ENCODE data around the gene SCMH1.
"Not testable (repeated sequence)": the region's sequence is repeated elsewhere in the genome, so short reads cannot be mapped to it uniquely, and the experiment has no call there.

Gene SCMH1

DNA sequence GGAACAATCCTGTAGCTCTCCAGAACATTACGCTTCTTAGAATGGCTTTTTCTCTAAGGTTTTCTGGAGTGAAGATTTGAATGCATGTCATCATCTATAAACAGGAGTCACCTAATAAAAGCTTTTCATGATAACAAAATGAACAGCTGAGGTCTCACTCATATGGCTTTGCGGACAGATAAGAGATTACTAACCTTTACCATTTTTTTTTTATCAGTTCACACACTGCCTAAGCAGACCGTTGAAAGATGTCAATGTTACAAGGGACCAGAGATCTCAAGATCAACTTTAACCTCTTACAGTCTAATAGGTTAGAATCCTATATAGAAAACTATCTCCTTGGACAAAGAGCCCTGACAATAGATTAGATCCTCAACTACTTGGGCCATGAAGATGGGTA is 41.4 kb downstream of the SCMH1 start:
- DNase-seq: no peak

DNA sequence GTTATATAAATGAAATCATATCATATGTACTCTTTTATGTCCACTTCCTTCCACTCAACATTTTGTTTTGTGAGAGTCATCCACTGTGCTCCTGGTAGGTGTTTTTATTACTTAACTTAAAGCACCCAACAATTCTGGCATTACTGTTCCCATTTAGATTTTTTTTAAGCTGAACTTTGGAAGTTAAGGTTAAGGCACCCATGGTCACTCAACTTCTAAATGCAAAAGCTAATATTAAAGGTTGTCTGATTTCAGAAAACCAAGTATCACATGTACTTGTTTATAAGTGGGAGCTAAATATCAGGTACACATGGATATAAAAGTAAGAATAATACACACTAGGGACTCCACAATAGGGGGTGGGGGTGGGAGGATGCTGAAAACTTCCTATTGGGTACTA is 42.7 kb downstream of the SCMH1 start:
- no peak for DNase-seq

DNA sequence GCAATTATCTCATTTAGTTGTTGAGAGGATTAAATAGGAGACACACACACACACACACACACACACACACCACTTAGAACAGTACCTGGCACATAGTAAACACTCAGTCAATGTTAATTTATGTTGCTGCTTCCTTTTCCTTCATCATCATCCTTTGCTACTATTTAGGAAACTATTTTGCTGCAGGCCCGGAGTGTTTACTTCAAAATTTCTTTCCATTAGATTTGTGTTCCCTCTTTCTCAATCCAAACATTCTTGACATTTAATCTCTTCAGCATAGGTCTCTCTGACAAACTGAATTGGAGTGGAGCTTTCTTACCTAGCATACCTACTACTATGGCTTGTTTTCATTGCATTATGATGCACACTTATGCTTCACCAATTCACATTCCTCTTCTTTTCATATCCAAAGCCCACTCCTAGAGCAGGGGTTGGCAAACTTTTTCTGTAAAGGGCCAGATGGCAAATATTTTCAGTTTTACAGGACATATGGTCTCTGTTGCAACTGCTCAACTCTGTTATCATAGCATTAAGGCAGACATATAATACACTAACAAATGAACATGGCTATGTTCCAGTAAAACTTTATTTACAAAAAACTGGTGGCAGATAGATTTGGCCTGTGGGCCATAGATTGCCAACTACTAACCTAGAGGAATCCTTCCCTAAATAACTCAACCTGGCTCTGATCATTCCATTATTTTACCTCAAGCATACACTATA is 49.5 kb downstream of the SCMH1 start:
- DNase-seq: no peak

DNA sequence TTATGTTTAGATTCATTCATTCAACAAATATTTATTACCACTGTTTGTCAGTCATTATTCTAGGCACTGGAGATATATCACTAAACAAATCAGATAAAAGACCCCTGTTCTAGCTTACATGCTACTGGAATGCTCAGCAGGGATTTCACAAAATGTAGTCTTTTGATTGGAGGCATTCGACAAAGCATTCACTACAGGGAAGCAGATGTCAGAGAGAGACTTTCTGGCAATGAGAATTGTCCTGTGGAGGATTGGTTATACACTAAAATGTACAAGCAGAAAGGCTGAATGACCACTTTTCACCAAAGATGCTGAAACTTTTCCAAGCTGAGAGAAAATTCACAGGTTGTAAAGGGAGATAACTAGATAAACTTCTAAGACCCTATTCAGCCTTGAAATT is 57.7 kb downstream of the SCMH1 start:
- no peak for DNase-seq

DNA sequence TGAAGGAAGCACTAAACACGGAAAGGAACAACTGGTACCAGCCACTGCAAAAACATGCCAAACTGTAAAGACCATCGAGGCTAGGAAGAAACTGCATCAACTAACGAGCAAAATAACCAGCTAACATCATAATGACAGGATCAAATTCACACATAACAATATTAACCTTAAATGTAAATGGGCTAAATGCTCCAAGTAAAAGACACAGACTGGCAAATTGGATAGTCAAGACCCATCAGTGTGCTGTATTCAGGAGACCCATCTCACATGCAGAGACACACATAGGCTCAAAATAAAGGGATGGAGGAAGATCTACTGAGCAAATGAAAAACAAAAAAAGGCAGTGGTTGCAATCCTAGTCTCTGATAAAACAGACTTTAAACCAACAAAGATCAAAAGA is 63.9 kb downstream of the SCMH1 start:
- not testable (repeated sequence) for DNase-seq

DNA sequence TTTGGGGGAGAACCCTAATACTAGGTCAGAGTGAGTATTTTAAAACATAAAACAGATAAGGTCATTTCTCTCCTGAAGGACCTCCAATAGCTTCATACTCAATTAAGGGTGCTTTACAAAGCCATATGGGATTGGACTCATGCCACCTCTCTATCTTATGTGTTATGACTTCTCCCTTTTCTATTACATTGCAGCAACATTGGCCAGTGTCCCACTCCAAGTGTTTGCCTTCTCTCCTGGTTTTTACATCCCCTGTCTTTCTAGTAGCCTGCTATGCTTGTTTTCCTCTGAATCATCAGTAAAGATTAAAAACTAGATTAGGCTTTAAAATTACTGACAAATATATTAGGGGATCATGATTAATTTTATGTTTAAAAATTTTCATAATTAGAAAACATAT is 66.6 kb downstream of the SCMH1 start:
- DNase-seq: no peak

DNA sequence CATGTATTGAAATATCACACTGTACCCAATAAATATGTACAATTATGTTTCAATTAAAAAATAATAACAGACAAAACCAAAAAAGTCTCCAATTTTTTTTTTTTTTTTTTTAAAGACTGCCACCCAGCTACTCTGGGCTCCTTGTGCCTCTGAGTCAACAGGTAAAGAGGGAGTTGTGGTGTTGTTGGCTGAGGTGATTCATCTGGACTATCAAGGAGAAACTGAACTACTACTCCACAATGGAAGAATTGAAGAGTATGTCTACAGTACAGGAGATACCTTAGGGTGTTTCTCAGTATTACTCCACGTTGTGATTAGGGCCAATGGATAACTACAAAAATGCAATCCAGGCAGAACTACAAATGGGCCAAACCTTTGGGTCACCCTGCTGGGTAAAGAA is 67.9 kb downstream of the SCMH1 start:
- no peak for DNase-seq

DNA sequence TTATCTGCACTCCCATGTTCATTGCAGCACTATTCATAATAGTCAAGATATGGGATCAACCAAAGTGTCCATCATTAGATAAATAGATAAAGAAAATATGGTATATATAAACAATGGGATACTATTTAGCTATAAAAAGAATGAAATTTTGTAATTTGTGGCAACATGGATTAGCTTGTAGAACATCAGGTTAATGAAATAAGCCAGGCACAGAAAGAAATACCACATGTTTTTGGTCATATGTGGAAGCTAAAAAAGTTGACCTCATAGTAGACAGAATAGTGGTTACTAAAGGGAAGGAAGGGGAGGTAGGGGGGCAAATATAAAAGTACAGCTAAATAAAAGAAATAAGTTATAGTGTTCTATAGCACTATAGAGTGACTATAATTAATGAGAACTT is 68.5 kb downstream of the SCMH1 start:
- no peak for DNase-seq

DNA sequence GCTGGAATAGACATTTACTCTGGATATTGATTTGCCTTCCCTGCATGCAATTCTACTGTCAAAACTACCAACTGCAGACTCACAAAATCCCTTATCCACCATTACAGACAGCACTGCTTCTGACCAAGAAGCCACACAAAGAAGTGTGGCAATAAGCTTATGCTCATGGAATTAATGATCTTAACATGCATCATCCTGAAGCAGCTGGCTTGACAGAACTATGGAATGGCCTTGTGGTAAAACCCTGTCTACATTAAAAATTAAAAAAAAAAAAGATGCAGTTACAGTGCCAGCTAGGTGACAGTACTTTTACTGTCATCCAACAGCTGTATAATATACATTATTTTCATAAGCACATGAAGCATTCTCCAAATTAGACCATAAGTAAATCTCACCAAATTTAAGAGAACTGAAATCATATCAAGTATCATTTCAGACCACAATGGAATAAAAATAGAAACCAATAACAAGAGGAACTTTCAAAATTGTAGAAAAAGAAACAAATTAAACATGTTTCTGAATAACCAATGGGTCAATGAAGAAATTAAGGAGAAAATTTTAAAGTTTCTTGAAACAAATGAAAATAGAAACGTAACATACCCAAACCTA is 70.7 kb downstream of the SCMH1 start:
- no peak for DNase-seq

DNA sequence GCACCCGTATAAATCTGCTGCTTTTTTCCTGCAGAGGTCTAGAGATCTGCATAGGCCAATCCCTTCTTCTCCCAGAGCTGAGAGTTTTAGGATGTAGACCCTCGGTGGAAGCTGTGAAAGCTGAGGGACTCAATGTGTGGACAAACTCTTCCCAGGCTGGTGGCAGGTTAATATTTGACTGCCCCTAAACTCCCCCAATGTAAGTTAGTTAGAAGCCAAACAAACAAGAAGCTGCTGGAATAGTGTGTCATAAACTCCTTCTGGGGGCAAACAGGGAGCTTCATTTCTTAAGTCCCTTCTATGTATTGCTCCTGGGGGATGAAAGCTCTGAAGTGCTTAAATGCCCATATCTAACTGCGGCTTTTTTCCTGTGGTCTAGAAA is 72.3 kb downstream of the SCMH1 start:
- DNase-seq: no peak

DNA sequence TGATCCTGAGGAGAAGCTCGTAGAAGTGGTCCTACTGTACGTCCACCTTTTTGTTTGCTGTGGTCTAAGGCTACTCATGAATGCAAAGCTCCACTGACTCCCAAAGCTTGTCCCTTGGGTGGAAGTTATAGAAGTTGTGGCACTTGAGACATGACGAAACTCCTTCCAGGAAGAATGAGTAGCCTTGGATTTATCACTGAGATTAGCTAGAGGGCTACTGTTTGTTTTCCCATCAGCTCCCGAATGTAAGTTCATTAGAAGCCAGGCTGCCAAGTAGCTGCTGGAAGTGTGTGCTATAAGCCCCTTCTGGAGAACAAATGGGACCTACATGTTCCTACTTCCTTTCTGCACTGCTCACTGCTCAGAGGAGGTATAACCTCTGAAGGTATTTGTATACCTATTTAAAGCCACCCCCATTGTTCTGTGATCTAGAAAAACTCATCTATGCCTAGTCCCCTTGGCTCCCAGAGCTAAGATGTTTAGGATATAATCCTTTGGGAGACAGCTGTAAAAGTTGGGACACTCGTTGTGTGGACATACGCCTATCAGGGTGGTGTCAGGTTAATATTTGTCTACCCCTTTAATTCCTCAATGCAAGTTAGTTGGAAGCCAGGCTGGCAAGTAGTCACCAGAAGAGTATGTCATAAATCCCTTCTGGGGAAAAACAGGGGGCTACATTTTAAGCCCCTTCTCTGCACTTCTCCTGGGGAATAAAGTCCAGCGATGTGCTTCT is 72.9 kb downstream of the SCMH1 start:
- no peak for DNase-seq

DNA sequence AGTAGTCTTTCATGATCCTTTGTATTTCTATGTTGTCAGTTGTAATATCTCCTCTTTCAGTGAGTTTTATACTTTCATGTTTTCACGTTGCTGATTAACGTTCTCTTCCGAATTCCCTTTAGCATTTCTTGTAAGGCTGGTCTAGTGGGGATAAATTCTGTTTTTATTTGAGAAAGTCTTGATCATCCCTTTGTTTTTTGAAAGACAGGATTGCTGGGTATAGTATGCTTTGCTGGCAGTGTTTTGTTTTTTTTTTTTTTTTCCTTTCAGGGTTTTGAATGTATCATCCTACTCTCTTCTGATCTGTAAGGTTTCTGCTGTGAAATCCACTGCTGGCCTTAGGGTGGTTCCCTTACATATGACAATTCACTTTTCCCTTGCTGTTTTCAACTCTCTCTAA is 74.4 kb downstream of the SCMH1 start:
- no peak for DNase-seq

DNA sequence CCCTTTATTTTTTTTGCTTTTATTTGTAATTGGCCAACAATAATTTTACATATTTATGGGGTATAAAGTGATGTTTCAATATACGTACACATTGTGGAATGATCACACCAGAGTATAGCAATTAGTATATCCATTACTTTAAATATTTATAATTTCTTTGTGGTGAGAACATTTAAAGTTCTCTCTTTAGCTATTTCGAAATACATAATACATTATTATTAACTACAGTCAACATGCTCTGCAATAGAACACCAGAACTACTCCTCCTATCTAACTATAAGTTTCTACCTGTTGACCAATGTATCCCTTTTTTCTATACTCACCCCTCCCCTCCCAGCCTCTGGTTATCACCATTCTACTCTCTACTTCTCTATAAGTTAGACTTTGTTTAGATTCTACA is 77.4 kb downstream of the SCMH1 start:
- no peak for DNase-seq

DNA sequence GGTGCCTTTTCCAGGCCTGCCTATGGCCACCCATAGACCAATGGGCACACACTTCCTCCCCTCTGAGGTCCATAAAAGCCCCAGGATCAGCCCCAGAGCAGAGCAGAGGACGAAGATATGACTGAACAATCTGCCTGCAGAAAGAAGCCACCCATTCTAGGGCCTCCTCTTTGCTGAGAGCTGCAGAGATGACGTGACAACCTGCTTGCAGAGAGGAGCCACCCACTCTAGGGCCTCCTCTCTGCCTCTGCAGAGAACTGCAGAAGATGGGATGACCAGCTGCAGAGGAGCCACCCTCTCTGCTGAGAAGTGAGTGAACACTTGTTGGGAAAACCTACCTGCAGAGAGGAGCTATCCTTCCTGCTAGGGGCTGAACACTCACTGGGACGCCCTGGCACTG is 79.7 kb downstream of the SCMH1 start:
- no peak for DNase-seq

DNA sequence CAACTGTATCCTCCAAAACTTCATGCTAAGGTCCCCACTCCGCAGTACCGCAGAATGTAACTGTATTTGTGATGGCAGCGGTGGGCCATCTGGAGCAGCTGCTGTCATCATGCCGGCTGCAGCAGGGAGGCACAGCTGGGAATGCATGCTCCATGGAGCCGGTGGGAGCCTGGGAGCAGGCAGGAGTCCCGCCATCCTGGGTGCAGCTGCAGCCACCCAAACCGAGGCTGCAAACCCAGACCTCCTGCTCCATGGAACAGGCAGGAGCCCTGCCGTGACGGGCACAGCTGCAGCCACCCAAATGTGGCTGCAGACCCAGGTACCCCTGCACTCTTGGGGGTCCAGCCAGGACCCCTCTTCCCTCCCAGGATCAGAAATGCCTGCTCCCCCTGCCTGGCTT is 80.3 kb downstream of the SCMH1 start:
- no peak for DNase-seq

DNA sequence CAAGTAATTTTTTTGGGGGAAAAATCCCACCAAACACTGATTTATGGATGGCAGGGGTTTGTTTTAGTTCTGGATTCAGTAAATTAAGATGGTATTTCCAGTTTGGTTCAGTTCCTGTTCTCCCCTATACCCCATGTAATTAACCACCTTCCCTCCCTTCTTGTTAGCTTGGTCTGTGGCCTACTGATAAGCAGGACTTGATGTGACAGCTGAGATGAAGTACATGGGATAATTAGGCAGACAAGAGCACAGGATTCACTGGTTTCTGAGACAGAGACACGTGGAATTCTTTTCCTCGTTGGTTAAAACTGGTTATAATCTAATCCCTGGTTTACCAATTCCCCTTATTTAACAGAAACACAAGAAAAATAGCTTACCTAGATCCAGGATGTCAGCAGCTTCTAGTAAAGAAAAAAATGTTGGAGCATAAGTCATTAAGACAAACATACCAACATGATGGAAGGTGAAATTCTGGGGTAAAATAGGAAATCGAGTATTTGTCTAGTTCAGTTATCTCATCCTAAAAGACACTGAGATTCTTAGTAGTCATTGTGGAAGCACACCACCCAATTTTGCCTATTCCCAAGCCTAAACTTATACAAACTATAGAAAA is 81.5 kb downstream of the SCMH1 start:
- DNase-seq: no peak

DNA sequence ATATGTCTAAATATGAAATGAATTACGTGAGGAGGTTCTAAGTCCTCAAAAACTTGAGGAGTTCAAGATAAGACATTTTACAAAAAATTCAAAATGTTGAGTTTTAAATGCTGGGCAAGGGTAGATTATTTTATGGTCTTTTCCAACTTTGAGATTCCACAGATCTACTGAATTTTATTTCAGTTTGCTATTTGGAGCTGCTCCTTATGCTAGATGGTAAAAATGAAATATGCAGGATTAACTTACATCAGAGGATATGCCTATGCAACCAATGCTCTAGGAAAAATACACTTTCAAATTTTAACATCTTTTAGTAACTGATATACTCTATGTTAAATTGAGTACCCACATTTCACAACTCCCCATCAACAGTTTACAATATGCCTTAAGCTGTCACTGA is 83.1 kb downstream of the SCMH1 start:
- DNase-seq: no peak

DNA sequence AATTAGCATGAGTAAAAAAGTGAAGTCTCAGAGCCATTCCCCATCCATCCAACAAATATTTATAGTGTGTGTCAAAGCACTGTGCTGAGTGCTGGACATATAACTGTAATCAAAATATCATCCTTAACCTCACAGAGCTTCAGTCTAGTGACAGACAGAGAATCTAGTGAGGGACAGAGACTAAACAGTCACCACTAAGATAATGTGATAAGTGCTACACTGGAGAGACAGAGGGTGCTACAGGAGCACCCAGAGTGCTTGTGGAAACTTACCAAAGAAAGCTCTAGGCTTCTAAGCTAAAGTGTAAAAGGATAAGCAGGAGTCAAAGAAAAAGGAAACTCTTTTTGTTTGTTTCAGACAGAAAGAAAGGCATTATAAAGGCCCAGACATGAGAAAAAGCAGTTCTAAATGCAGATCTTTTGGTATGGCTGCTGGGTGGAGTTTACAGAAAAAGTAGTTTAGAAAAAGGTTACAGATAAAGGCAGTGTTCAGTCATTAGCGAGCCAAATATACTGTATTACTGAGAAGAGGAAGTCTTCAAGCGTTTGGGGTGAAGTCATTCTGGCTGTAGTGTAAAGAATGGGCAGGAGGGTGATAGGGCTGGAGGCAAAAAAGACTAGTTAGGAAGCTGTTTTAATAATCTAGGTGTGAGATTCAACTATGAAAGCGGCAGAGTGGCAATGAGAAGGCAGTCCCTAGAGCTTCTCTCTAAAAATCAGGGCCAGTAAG is 83.8 kb downstream of the SCMH1 start:
- no peak for DNase-seq

DNA sequence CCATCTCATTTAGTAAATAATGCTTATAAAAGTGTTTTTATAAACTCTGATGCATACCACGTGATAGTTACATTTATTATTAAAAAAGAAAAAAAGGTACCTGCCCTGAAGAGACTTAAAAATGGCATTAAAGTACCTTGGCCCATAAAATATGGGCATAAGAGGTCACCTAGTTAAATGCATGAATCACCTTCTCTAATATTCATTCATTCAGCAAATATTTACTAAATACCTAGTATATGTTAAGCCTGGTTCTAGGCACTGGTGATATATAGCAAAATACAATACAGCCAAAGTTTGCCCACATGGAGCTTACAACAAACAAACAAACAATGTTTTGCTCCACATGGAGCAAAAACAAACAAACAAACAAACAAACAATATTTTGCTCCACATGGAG is 87.0 kb downstream of the SCMH1 start:
- no peak for DNase-seq

DNA sequence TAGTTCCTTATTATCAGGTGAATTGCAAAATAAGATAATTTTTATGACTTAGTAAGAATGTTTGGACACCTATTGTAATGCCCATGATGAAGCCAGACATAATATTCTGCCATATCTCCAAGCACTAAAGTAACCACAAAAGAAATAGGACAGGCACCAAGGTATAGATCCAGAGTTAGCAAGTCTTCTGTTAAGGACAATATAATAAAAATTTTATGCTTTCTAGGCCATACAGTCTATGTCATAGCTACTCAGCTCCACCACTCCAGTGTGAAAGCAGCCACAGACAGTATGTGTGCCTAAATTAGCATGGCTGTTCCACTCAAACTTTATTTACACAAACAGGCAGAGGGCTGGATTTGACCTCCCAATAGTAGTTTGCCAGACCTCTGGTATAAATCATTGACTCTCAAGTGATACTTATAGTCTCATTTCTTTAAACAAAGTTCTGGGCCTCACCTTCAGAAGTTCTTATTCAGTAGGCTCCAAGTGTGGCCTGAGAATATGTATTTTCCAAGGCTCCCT is 88.3 kb downstream of the SCMH1 start:
- peak; percentile 57 for DNase-seq

DNA sequence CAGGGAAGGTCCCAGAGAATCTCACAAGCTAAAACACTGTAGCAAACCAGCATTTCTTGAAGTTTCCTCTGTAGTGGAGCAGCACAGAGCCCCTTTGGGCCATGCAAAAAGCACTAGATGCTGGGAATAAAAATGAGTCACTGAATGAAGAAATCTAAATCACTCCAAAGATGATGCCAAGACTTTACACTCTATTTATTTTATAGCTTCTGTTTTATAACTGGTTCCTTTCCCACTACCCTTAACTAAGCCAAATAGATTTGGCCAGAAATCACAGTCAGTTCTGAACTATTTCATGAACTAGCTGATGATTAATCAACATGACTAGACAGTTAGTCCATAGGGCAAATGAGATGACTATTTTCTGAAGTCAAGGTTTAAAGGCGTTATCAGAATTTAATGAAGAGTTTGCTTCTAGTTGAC is 89.5 kb downstream of the SCMH1 start:
- DNase-seq: no peak

DNA sequence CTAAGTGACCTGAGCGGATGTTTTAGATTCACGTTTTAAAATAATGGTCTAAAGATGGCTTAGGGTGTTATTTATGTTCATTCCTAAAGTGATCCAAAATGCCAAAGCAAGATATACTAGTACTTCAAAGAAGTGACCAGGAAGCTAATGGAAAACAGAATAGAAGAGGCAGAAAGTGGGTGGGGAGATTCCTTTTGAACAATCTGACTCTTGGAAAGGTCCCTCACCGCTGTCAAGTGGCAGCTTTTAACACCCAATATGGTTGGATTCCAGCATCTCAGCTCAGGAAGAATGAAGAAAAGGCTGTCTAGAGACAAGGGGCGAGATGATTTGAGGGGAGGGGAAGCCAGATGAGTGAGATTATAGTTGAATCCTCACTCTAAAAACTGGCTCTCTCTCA is 90.3 kb downstream of the SCMH1 start:
- no peak for DNase-seq

DNA sequence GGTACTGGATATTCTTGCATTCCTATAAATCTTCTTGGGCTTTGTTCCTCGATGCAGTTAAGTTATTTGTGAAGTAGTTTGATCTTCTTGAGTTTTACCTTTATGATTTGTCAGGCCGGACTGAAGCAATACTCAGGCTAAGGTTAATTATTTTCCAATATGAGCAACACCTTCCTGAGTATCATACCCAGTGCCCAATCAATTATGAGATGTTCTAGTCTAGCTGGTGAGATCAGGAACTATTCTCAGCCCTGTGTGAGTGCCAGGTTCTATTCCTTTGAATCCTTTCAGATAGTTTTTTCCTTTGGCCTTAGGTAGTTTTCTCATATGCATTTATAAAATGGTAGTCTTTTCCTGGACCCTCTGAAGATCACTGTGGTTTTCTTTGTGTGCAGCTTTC is 92.5 kb downstream of the SCMH1 start:
- no peak for DNase-seq

Measured in NCI-H510A treated with DMSO at 0.1 percent for 48 hours (cell line).